SK-N-DZ (cell line): ENCODE data around the gene NEK9.

ENCODE experiments used
- DNase-seq: peaks from one replicate; pipeline ENCODE4 v3.0.0-alpha.2; 2015; ENCODE audit warnings: low spot score
- small RNA-seq, 2 experiments: library from RNA; depleted of rRNA; stranded (forward); fragments of <200 nt; gene quantifications; one replicate each; pipeline ENCODE3, GENCODE V24; 2014

NEK9 gene

DNA sequence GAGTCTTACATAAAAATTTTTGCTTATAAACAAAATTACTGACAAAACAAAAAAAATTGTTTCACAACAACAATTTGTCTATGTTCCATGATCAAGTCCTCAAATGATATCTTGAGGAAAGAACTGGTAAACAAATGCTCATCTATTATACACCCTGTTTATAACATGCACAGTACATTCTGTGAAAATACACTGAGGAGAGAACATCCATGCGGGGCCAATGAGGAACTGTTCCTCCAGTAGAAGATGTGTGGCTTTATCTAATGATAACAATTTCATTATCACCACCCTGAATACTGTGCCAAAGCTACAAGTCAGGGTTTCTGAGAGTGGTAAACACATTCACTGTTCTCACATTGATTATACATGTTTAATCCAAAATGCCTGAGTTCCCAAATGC, 86.3 kb downstream of the NEK9 start:
- DNase-seq, result no peak

DNA sequence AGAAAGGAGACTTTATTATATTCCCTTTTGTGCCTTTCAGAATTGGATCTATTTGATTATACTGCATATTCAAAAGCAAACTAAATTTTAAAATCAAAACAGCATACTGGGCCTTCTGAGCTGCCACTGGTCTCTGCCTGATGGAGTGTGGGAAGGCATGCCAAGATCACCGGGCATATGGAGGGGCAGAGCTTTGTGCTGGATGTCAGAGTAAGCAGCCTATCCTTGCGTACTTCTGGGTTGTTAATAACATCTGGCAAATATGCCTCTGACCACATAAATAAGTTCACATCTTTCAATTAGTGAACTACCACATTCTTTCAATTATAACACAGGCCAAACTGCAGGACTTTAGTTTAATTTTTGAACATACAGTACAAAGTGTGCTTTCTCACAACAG, 93.9 kb downstream of the NEK9 start:
- DNase-seq, result no peak

DNA sequence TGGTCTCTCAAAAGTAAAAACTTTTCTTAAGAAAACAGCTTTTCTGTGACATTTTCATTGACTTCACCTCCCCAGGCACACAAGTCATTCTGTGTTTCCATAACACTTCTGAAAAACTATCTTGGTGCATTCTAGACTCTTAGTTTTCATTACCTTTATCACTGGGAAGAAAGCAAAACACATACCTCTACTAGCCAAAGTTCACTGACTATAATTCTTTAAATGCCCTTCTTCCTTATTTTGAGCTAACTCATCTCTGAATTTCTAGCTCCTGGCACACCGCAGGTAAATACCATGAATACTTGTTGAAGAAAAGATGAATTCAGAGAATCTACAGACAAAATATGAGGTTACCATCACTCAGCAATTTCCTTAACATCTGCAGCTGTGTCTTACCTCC, 96.7 kb downstream of the NEK9 start:
- no peak for DNase-seq

Small RNA genes within 50 kb of the gene (small RNA-seq; reads per million reads assigned to genes)
- 0 reads per million in 2 experiments for gene HIF1AP1
